Right ventricle myocardium superior (tissue), 1 donor: ENCODE results near the gene CCDC3. TPM values are rescaled to one million over a fixed set of nuclear protein-coding genes. Genes with fewer than 3 reads are reported as not detected.

ENCODE experiments used
- ATAC-seq: fragments of 200-7000 bp; cut with Tn5 transposase; one replicate; pipeline ENCODE4 v1.9.1; 2020; ENCODE audit warnings: mild to moderate bottlenecking; ENCODE audit not compliant: poor library complexity
- DNase-seq: peaks from one replicate; pipeline ENCODE4 v3.0.0-alpha.2; 2020
- intact Hi-C: fragments of 100-400 bp; cut with DNase I; formaldehyde crosslinking; loops from one replicate; pipeline ENCODE4 v1.11.2; 2022
- total RNA-seq: library from RNA; stranded (reverse); fragmentation: NEBNext Ultra II Directional; extraction: Animal tissue kit (Norgen Biotek cat#: 25700); gene quantifications from one replicate; pipeline ENCODE4 v1.2.1, GENCODE V29; 2021
- donor health status: DM: no; HTN: yes; CAD: no; lungs with severe emphysema.

CCDC3 gene
- total RNA-seq, 1 donor from 2014 or later: 3.7 TPM

DNA sequence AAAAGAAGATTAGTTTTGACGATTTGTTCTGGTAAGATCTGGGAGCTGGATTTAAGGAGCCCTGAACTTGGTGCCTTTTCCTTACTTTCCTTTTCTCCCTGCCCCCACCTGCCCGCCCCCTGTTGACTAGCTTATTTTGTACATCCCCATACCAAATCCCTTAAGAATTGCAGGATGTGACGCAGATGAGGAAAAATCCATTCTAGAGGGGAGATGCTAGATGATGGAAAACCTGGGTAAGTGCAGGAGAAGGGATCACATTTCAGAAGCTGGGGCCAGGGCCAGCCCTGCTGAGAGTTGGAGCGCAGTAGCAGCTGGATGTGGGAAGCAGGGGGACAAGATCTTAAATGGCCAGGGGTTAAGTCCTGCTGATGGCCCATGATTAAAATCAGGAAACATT, 93.9 kb downstream of the CCDC3 start:
- no peak for ATAC-seq
- DNase-seq: no peak
- intact Hi-C loops: loop anchor here (10.0 kb wide), 3 partner anchors 123 to 643 kb away; no protein-coding TSS in a partner anchor

DNA sequence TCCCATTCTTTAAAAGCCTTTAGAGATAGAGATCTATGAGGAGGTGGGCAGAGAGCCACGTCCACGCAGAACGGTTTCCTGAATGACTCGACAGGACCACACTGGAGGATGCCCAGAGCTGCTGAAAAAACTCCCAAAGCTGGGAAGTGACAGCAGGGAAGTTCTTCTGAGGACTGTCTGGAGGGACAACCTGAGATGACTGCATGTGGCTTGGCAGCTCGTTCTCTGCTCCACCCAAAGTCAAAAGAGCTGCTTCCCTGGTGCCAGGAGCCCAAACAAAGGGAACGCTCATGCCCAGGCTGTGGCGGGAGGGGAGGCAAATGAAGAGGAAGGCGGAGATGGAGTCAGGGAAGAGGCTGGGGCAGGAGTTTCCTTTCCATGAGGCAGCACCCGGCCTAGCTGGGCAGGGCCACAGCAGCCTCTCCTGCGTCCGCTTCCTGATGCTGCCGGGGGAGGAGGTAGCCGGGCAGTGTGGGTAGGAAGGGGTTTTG, 95.4 kb downstream of the CCDC3 start:
- no peak for ATAC-seq
- intact Hi-C loops: loop anchor here (10.0 kb wide), 3 partner anchors 121 to 641 kb away; no protein-coding TSS in a partner anchor
- DNase-seq: peak; percentile 45

DNA sequence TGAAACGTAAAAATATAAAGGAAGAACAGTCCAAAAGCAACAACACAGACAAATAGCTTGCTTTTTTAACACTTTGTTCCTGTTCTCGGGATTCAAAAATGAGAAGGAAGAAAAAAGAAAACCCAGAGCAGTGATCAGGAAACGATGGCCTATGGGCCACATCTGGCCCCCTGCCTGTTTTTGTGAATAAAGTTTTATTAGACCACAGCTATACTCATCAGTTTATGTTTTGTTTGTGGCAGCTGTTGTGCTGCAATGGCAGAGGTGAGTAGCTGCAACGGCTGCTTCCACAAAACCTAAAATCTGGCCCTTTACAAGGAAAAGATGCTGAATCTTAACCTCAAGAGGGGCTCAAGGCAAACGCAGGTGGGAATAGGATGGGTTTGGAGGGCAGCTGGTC, 96.4 kb downstream of the CCDC3 start:
- intact Hi-C loops: loop anchor here (10.0 kb wide), 3 partner anchors 120 to 640 kb away; no protein-coding TSS in a partner anchor
- no peak for ATAC-seq
- no peak for DNase-seq

DNA sequence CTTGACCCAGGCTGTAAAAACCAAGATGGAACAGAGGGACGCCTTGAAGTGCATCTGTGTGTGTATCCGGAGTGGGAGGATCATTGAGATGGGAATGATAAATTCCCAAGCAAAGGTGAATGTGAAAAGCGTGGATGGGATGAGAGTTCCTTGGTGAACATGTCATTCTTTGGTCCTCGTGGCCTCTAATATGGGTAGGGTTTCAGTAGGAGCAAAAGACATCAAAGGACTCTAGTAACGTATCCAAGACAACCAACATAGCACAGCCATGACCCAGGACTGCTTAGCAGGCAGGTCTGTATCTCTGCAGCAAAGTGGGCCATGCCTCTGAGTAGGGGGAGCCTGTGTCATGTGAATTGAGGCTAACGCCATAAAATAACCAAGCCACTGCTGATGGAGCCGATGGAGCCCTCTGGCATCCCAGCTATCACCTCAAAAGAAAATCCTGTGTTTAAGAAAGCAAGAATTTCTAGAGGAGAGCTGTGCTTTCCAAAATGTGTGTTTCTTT, 98.6 kb downstream of the CCDC3 start:
- no peak for DNase-seq
- no peak for ATAC-seq
- intact Hi-C loops: loop anchor here (10.0 kb wide), 3 partner anchors 118 to 638 kb away; no protein-coding TSS in a partner anchor

DNA sequence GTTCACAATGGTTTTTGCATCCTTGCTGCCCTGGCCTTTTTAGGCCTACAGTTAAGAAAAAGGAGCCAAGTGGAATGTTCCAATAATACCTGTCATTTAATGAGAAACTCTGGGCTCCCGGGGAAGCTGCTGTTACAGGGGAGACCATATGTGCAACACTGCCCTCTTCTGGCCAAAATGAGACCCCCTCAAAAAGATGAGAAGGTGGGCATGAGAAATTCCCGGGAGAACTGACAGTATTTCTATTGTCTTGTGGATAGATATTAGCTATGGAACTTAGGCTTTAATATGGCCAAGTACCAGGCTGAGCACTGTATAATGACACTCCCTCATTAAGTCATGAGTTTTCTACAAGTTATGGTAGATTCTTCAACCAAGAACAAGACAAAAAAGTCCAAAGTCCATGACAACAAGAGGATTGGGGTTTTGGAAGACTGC, 99.4 kb downstream of the CCDC3 start:
- ATAC-seq (no peak), DNase-seq (no peak)

DNA sequence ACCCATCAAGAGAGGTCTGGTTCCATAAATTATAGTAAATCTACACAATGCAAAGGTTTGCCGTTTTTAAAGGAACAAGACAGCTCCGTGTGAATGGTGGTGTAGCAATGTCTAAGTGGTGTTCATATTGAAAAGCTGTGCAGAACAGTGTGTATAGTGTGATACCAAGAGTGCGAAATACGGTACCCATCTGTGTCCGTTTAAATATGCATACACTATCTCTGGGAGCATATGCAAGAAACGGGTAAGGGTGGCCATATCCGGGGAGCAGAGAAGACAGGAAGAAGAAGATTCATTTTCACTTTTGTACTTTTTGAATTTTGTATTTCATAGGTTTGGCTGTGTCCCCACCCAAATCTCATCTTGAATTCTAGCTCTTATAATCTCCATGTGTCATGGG, 102.0 kb downstream of the CCDC3 start:
- intact Hi-C loops: no loop called here
- ATAC-seq: no peak

More for the DNA sequence above, 99.4 kb downstream of the CCDC3 start:
- intact Hi-C loops: loop anchor here (10.0 kb wide), 3 partner anchors 117 to 637 kb away; no protein-coding TSS in a partner anchor

DNA sequence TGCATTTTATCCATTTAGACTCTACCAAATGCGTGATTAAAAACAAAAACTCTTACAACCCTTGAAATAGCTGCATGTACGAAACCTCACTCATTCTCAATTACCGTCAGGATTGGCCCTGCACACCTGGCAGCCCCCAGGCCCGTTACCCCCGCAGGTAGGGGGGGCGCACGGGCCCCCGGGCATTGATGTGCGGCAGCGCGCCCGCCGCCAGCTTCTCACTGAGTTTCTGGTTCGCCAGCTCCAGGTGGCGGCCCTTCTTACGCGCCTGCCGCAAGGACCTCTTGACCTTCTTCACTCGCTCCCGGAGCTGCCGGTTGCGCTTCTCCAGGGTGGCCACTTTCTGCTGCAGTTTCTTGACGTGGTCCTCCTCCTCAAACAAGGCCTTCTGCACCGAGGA, 103.2 kb downstream of the CCDC3 start:
- ATAC-seq (no peak), DNase-seq (no peak)
- intact Hi-C loops: no loop called here

More for the DNA sequence above, 102.0 kb downstream of the CCDC3 start:
- no peak for DNase-seq

DNA sequence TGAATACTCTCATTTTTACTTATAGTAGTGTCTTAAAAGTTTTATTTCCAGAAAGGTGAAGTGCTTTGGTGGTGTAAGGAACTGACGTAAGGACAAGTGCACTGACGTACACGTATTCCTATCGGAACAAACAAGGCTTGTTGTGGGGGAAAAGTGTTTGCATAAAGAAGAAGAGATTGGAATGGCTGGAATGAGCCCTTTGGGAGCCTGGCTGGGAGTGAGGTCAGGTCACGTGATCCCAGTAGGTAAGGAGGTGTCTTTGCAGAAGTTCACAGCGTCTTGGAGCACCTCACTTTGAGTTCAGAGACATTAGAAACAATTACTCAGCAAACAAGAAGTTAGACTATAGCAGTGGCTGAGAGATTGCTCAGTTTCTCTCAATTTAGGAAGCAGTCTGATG, 104.2 kb downstream of the CCDC3 start:
- no peak for ATAC-seq
- intact Hi-C loops: no loop called here
- no peak for DNase-seq

DNA sequence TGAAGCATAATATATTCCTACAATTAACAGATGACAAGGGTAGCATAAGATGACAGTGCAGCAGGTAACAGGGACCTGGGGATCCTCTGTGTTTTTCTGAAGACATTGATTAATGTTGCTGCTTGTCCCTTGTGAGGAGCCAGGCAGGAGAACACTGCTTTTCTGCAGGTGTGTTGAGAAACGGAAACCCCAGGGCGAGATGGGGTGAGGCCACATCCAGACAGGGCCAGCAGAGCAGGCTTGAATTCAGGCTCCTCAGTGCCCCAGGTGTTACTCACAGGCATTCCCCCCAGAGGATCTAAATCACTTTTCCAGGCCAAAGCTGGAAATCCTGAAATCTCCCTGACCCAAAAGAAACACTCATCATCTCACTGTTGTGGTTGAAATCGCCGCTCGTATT, 105.3 kb downstream of the CCDC3 start:
- no peak for DNase-seq
- no peak for ATAC-seq
- intact Hi-C loops: no loop called here

DNA sequence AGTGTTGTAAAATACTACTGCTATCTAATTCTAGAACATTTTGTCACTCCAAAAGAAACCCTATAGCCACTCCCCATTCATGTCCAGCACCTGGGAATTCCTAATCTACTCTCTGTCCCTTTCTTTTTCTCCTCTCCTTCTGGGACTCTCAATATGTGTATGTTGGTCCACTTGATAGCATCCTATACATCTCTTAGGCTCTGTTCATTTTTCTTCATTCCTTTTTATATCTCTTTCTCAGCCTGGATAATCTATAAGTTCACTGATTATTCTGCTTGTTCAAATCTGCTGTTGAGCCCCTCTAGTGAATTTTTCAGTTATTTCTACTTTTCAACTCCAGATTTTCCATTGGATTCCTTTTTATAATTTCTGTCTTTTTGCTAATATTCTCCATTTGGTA, 108.6 kb downstream of the CCDC3 start:
- ATAC-seq: no peak
- DNase-seq: no peak
- intact Hi-C loops: no loop called here

DNA sequence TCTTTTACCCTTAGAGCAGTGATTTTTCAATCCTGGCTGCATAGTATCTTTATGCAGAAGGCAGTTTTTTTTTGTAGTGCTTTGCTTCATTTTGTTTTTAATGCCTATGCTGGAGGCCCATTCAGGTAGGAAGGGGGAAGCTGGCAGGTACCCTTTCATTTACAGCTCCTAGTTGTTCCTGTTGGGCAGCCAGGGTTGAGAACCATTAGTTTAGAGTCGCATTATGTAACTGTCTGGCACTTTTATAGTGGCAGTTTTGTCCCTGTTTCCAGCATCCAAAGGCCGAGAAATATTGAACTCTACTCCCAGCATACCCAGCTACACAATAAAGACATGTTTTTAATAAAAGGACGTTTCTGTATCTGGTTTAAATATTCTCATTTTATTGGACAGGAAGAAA, 110.6 kb downstream of the CCDC3 start:
- intact Hi-C loops: no loop called here
- no peak for ATAC-seq
- DNase-seq: no peak

DNA sequence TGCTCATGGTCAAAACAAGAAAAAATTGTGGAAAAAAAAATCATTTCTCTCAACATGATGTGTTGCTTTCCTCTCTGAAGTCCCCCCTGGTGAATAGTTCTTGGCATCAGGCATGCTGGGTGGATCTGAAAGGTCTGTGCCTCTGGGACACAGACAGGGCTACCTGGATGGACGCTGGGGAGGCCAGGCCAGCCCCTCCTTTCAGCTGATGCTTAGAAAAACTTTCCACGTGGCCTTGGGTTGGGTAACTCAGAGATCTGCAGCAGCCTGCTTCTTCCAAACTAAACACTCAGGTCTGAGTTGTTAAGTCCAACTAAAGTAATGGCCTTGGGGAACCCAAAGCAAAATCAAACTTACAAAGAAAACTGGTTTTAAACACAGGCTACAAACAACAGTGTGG, 113.0 kb downstream of the CCDC3 start:
- DNase-seq (no peak), ATAC-seq (no peak)
- intact Hi-C loops: no loop called here

DNA sequence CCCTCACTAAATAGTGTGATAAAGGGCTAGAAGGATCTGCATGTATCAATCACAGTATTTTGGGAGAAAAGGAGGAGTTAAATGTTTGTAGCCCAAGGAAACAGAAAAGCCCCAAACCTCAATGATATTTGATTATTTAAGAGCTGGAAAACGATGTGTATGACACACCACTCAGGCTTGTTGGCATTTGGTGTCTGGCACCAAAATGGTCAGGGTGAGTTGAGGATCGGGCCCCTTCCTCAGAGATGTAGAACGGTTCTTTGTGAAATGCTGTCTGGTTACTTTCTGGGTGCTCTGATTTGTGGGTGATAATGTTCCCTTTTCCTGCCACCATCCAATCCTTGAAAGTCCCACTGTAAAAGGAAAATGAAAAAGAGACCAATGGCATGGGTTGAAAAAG, 113.7 kb downstream of the CCDC3 start:
- intact Hi-C loops: no loop called here
- ATAC-seq (no peak), DNase-seq (no peak)

DNA sequence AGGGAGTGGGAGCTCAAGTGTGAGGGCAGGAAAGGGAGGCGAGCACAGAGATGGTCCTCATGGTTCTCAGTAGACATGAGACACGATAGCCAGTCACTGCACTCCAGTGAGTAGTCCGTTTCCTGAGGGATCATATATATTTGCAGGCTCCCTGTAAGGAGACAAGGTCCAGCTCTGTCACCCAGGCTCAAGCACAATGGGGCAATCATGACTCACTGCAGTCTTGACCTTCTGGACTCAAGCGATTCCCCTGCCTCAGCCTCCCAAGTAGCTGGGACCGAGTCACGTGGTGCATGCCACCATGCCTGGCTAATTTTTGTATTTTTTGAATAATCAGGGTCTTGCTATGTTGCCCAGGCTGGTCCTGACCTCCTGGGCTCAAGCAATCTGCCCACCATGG, 116.7 kb downstream of the CCDC3 start:
- DNase-seq: no peak
- intact Hi-C loops: no loop called here
- no peak for ATAC-seq

DNA sequence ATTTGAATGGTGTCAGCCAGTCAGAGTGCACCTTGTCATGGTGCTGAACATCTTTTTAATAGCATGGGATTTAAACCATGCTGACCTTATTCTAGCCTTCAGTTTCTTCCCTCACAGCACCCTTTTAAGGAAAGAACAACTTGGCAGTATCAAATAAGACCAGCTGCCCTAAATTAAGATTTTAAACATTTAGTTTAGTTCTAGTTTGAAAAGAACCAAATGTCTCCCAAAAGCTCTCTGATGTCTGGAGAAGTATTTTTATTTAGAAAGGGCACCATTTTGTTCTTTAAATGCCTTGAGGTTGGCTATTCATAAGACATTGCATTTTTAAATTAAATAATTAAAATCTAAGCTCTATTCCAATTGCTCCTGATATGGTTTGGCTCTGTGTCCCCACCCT, 121.1 kb downstream of the CCDC3 start:
- intact Hi-C loops: no loop called here
- DNase-seq: no peak
- ATAC-seq: no peak

DNA sequence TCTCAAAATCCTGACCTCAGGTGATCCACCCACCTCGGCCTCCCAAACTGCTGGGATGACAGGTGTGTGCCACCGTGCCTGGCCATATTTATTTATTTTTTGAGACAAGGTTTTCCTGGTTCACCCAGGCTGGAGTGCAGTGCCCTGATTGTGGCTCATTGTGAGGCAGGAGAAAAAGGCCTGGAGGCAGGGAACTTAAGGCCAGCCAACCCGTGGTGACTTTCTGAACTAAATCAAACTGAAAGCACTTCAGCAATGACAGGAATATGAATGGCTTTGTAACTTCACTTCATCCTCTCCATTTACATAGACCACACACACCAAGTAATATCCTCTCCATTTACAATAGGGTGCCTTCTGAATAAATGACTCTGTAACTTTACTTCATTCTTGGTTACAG, 124.4 kb downstream of the CCDC3 start:
- no peak for ATAC-seq

DNA sequence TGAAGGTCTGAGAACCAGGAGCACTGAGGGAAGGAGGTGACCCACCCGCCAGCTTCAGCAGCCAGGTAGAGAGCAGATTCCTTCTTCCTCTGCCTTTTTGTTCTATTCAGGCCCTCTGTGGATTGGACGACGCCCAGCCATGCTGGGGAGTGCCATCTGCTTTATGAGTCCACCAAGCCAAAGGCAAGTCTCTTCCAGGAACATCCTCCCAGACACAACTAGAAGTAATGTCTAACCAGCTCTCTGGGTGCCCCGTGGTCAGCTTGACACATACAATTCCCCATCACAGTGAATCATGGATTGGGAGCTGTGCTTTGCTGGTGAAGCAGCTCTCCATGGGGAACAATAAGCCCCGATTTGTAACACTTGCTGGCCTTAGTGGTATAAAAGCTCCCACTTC, 125.2 kb downstream of the CCDC3 start:
- ATAC-seq (no peak), DNase-seq (no peak)
- intact Hi-C loops: no loop called here

More for the DNA sequence above, 124.4 kb downstream of the CCDC3 start:
- intact Hi-C loops: no loop called here
- no peak for DNase-seq

DNA sequence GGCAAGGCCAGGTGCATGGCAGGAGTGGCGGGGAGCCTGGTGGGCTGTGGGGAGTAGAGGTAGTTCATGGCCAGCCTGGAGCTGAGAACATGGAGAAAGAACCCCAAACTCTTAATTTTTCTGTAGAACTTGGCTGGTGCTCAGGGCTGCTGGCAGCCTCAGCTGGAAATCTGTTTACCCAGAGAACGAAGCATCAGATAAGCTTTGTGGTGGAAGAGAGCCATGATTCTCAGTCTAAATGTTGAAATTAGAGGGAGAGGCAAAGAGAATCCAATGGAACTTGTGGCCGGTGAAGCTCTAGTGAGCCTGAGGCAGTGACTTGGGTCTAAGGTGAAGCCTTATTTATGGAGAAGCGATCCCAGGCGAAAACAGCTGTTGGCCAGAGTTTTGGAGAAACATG, 126.4 kb downstream of the CCDC3 start:
- peak; percentile 43 for ATAC-seq
- intact Hi-C loops: no loop called here

DNA sequence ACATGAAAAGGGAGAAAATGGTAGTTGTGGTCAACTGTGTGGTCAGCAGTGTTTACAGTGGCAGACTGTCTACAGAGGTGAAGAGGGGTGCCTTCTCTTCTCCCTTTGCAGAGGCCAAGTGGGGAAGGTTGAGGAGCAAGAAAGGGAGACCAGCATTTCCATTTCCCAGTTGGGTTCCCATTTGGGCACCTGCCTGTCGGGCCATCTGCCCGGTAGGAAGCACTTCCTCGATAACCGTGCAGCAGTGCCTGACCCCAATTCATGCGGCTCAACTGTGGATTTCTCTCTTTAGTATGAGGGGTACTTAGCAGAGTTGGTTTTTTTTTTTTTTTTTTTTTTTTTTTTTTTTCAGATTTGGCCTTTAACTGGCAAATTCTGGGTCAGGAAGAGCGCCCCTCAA, 127.0 kb downstream of the CCDC3 start:
- intact Hi-C loops: no loop called here
- no peak for DNase-seq
- no peak for ATAC-seq

More for the DNA sequence above, 126.4 kb downstream of the CCDC3 start:
- DNase-seq: no peak

DNA sequence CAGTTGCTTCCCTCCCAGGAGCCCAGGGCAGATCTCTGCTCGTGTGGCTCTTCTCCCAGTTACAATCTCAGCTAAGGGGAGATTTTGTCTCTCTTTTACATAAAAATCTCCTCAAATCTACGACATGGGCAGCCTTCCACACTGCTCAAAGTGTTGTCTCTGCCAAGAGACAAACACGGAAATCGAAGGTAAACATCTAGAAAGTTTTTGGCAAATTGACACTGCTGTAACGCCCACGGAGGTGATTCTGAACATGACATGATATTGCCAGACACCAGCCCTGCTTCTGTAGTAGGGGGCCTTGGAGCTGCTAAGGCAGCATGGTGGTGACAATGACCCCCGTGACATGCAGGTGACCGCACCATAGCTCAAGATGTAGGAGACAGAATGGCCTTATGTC, 128.3 kb downstream of the CCDC3 start:
- DNase-seq: no peak
- intact Hi-C loops: no loop called here
- ATAC-seq: no peak

DNA sequence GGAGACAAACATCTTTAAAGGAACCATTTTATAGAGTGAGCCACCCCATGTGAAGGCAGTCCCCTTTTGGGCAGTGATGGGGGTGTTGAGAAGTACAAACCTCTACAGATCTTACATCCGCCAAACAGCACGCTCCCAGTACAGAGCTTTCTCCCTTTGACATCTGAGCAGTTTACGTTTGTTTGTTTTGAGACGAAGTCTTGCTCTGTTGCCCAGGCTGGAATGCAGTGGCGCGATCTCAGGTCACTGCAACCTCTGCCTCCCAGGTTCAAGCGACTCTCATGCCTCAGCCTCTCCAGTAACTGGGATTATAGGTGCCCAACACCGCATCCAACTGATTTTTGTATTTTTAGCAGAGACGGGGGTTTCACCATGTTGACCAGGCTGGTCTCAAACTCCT, 128.9 kb downstream of the CCDC3 start:
- no peak for DNase-seq
- ATAC-seq: no peak
- intact Hi-C loops: no loop called here
